Stimulated activated CD8-positive, alpha-beta memory T cell treated with anti-CD3 and anti-CD28 coated beads, Interleukin-15, amount 100 ng/mL, for 4 hours (primary cell): Measurements from ENCODE around the gene TMEM254.
A peak's percentile ranks its signal among the peaks of the same experiment; 100 is the strongest.
"Not testable (repeated sequence)": the region's sequence is repeated elsewhere in the genome, so short reads cannot be mapped to it uniquely, and the experiment has no call there.

Experiments used
- DNase-seq, 2 donors: peaks; one replicate each; pipeline ENCODE4 v3.0.0-alpha.2; 2020; ENCODE audit warnings: low read depth in 2 of 2

TMEM254 gene

GRCh38 chr10:80078448-80079311, at the start of gene TMEM254:
TMEM254 (plus strand) TSS chr10:80078665; CDS start chr10:80078700, 35 bp downstream.
- peak; percentile 73 to 83 for DNase-seq

GRCh38 chr10:80029205-80029604, 49.3 kb upstream of the TMEM254 start:
- not testable (repeated sequence) for DNase-seq

GRCh38 chr10:80029865-80030264, 48.6 kb upstream of the TMEM254 start:
- DNase-seq: not testable (repeated sequence)

GRCh38 chr10:80032503-80032902, 46.0 kb upstream of the TMEM254 start:
- DNase-seq: no peak

GRCh38 chr10:80034766-80035165, 43.7 kb upstream of the TMEM254 start:
- DNase-seq: not testable (repeated sequence)

- not testable (repeated sequence) for DNase-seq
Observed at GRCh38 chr10:80035430-80035829, 43.0 kb upstream of the TMEM254 start.

- not testable (repeated sequence) for DNase-seq
Observed at GRCh38 chr10:80036921-80037500, 41.5 kb upstream of the TMEM254 start.

- not testable (repeated sequence) for DNase-seq
Observed at GRCh38 chr10:80038226-80038625, 40.2 kb upstream of the TMEM254 start.

GRCh38 chr10:80041162-80041561, 37.3 kb upstream of the TMEM254 start:
- no peak for DNase-seq

GRCh38 chr10:80044935-80045334, 33.5 kb upstream of the TMEM254 start:
- not testable (repeated sequence) for DNase-seq

- DNase-seq: peak; percentile 27 to 42
Observed at GRCh38 chr10:80046629-80047441, 31.6 kb upstream of the TMEM254 start.

- DNase-seq: no peak
Observed at GRCh38 chr10:80050752-80051151, 27.7 kb upstream of the TMEM254 start.

- no peak for DNase-seq
Observed at GRCh38 chr10:80051993-80052392, 26.5 kb upstream of the TMEM254 start.

GRCh38 chr10:80055760-80056159, 22.7 kb upstream of the TMEM254 start:
- no peak for DNase-seq

- no peak for DNase-seq
Observed at GRCh38 chr10:80057171-80057570, 21.3 kb upstream of the TMEM254 start.

GRCh38 chr10:80064120-80064886, 14.2 kb upstream of the TMEM254 start:
- no peak for DNase-seq

GRCh38 chr10:80066809-80067208, 11.7 kb upstream of the TMEM254 start:
- no peak for DNase-seq

GRCh38 chr10:80067821-80068220, 10.6 kb upstream of the TMEM254 start:
- not testable (repeated sequence) for DNase-seq

GRCh38 chr10:80068270-80068669, 10.2 kb upstream of the TMEM254 start:
- DNase-seq: no peak

- no peak for DNase-seq
Observed at GRCh38 chr10:80070057-80070456, 8.4 kb upstream of the TMEM254 start.

GRCh38 chr10:80072584-80072983, 5.9 kb upstream of the TMEM254 start:
- DNase-seq: no peak
